GM21717 (cell line): ENCODE data around the gene CCNA1.

Experiments
- ATAC-seq: cut with Tn5 transposase; IDR thresholded peaks from one replicate; pipeline ENCODE4 v1.9.1; 2021; ENCODE audit warnings: mild to moderate bottlenecking, moderate library complexity; ENCODE audit not compliant: unreplicated experiment

Gene CCNA1

GRCh38 chr13:36432106-36432544 lies at the start of gene CCNA1:
CCNA1 (plus strand) TSS chr13:36432495; CDS start chr13:36433057, 562 bp downstream.
- ATAC-seq = no peak

GRCh38 chr13:36385489-36385888 lies 46.8 kb upstream of the CCNA1 start:
- ATAC-seq = no peak

DNA sequence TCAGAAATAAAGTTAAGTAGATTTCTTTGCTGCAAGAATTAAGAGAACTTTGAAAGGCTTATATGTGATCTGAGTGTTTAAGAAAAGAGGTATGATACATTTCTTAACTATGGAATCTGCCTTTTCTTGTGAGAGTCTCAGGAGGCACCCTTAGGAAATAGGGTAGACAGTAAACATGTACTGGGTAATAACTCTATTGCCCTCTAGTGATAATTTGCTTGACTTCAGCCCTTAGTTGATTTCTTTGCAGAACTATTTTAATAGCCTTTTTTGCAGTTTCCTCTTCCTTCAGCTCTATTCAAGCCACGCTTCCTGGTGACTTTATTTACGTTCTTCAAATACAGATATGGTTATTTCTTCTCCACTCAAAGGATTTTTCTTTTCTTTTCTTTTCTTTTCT lies 37.0 kb upstream of the CCNA1 start:
- no peak for ATAC-seq

- ATAC-seq = no peak
Measured at GRCh38 chr13:36405151-36405550, 27.1 kb upstream of the CCNA1 start.

DNA sequence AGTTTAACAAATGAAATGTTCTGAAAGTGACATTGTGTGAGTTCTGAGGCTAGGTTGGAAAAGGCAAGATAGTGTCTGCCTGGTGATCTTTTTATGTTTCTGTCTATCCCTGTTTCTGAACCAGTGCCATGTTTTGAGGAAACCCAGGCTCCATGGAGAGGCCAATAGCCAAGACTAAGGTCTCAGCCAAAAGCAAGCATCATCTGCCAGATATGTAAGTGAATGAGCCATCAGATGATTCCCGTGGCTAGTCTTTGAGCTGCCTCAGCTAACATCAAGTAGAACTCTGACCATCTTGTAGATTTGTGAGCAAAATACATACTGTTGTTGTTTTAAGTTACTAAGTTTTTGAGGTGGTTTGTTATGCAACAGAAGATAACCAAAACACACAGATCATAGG lies 19.6 kb upstream of the CCNA1 start:
- no peak for ATAC-seq

- ATAC-seq = no peak
Measured at GRCh38 chr13:36413161-36413560, 19.1 kb upstream of the CCNA1 start.

- ATAC-seq = no peak
Measured at GRCh38 chr13:36414461-36414860, 17.8 kb upstream of the CCNA1 start.

DNA sequence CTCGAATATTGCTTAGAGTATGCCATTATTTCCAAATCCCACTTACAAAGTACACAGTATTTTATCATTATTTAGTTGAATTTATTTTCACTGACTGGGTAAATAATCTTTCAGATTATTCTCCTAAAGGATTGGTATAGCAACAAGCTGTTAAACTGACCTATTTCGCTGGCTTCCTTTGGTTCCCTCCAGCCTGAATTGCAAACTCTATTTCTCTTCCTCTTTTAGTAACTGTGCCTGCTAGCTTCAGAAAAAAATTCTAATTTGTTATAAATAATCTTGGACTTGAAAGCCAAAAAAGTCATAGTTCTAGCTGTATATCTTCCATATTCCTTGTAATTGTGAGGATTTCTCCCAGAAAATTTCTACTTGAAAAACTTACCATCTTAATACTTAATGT lies 15.0 kb upstream of the CCNA1 start:
- ATAC-seq = no peak

DNA sequence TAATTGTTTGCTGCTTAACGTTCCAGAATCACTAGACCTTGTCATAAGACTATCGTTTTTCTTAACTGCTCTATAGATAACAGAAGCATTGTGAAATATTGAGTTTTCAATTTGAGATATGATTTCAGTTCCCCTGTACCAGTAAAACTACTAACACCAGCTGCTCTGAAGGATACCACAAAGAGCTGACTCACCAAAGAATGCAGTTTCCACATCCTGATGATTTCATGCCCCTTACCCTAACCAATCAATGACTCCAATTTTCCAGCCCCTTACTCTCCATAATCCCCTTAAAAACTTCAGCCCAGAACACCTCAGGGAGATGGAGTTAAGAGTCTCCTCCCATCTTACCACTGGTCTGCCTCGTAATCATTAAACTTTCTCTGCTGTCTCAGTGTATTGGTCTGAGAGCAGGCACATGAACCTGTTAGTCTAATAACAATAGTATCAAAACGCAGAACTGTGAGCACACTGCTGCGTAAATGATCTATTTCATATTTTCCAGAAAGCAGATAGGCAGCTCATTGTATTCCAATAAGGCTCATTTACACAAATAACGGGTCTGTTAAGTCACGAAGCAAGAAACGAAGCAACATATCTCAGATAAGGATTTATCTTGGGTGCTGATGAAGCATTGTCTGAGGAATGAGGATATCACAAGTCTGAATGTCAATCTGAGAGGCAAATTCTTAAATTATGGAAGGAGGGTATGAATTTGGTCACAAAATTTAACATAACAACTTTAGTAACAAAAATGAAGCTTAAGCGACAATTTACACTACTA lies 14.1 kb upstream of the CCNA1 start:
- ATAC-seq = peak; percentile 95

DNA sequence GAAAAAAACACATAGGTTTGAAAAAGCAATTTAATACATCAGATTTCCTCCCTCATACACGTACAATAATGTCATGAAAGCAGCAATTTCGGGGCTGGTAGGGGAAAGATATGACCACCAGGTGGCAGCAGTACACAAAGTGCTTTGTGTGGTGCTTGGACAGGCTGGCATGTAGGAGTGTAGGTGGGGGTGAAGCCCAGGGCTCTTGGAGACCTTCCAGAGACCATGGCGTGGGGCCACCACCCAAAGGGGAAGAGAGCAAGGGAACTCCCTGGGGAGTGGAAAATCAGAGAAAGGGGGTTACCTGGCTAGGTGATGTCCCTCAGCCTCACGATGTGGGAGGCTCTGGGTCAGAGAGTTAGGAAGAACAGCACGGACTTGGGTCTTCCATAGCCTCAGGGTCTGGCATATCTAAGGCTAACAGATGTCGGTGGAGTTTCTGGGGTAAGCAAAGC lies 11.8 kb upstream of the CCNA1 start:
- peak; percentile 70 for ATAC-seq

DNA sequence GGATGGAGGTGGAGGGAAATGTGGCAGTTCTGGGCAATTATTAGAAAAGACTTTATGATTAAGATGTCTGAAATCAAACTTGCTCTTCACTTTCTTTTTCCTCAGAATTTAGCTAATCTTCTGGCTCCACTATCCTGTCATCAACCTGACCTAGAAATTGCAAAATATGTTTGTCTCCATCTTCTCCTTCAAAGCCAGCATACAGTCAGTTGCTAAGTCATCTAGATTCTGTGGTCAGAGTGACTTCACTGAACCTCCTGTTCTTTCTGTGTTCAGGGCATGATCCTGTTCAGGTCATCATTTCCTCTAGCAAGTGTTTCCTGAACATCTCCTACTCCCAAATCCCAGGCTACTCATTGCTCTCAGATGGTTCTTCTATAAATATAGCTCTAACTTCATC lies 10.8 kb upstream of the CCNA1 start:
- ATAC-seq = no peak

GRCh38 chr13:36428086-36428485 lies 4.2 kb upstream of the CCNA1 start:
- ATAC-seq = no peak

- ATAC-seq = no peak
Measured at GRCh38 chr13:36430247-36431203, 1.8 kb upstream of the CCNA1 start.

- ATAC-seq = no peak
Measured at GRCh38 chr13:36431204-36432105, 840 bp upstream of the CCNA1 start.

GRCh38 chr13:36436811-36437210 lies 4.5 kb downstream of the CCNA1 start:
- ATAC-seq = no peak

- ATAC-seq = no peak
Measured at GRCh38 chr13:36438594-36439483, 6.5 kb downstream of the CCNA1 start.

- ATAC-seq = no peak
Measured at GRCh38 chr13:36445278-36445677, 13.0 kb downstream of the CCNA1 start.

GRCh38 chr13:36445891-36446351 lies 13.6 kb downstream of the CCNA1 start:
- ATAC-seq = no peak

DNA sequence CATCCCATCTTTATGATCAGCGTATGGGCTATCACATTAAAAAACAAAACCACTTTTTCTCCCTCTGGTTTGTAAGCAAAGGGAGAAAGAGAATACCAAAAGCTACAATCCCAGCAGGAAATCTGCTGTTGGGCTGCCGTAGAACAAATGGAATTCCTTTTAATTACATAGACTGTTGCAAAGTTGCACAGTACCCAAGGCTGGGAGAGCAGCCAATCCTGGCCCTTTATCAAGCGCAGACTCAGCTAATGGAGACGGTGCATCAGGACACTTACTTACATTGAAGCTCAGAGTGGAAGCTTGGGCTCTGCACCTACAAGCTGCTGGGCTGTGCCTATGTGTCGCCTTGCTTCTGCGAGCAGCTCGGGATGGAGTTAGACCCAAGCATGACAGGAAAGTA lies 15.2 kb downstream of the CCNA1 start:
- no peak for ATAC-seq

DNA sequence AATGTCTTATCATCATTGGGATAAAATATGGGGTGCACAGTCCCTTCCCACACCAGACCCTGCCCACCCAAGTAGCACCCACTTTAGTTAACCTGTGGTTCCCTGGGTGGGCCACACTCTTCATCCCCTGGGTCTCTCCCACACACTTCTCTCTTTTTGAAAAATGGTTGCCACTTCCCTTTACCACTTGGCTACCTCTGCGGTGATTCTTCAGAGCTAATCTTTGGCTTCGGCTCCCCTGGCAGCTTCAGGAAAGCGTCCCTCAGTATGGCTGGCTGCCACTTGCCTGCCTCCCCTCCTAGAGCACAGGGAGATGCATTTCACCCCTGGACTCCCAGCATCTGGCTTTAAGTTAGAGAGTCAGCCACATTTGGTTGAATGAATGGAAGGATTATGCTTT lies 18.2 kb downstream of the CCNA1 start:
- ATAC-seq = no peak
